Heart right ventricle (tissue), 16 donors: ENCODE measurements around the gene MIGA1. TPM values are rescaled to one million over a fixed set of nuclear protein-coding genes. Genes with fewer than 3 reads are reported as not detected.
"Not testable (repeated sequence)": the region's sequence is repeated elsewhere in the genome, so short reads cannot be mapped to it uniquely, and the experiment has no call there.

Experiments used
- ATAC-seq, 8 donors: fragments of 200-7000 bp; cut with Tn5 transposase; one replicate each; pipeline ENCODE4 v1.9.1; 2020; ENCODE audit warnings: mild to moderate bottlenecking in 8 of 8, moderate library complexity in 8 of 8, moderate number of reproducible peaks in 1 of 8
- DNase-seq, 2 donors: peaks; one replicate each; pipeline ENCODE4 v3.0.0-alpha.2; 2020
- H3K27ac ChIP-seq, 10 donors: fragments of 200-600 bp; sonication (generic) in 2 of 10; one replicate each; pipeline versions ENCODE4 v1.5.0 to v1.8.0; 2020 to 2022; ENCODE audit warnings: mild to moderate bottlenecking in 3 of 10
- H3K27me3 ChIP-seq, 7 donors: fragments of 200-600 bp; one replicate each; pipeline ENCODE4 v1.8.0; 2021 to 2022; ENCODE audit warnings: mild to moderate bottlenecking in 2 of 7
- H3K36me3 ChIP-seq, 9 donors: fragments of 200-600 bp; sonication (generic) in 1 of 9; one replicate each; pipeline versions ENCODE4 v1.5.0 to v1.8.0; 2020 to 2022; ENCODE audit warnings: mild to moderate bottlenecking in 2 of 9
- H3K4me1 ChIP-seq, 9 donors: fragments of 200-600 bp; sonication (generic) in 1 of 9; one replicate each; pipeline versions ENCODE4 v1.5.0 to v1.8.0; 2020 to 2022; ENCODE audit warnings: mild to moderate bottlenecking in 4 of 9
- H3K4me3 ChIP-seq, 10 donors: fragments of 200-600 bp; sonication (generic) in 2 of 10; one replicate each; pipeline versions ENCODE4 v1.5.0 to v1.8.0; 2020 to 2022; ENCODE audit warnings: mild to moderate bottlenecking in 7 of 10, moderate library complexity in 2 of 10
- H3K9me3 ChIP-seq, 11 donors: fragments of 200-600 bp in 10 of 11; sonication (generic) in 2 of 11; one replicate each; pipeline versions ENCODE4 v1.5.0 to v1.8.0; 2013 to 2022; ENCODE audit warnings: mild to moderate bottlenecking in 2 of 11, control low read depth in 1 of 11, moderate library complexity in 1 of 11
- WGBS, 2 donors: extraction: QIAGEN DNeasy Blood & Tissue Kit; methylation state at CpG; one replicate each; pipeline ENCODE4 v1.1.7; 2013; ENCODE audit warnings: inconsistent platforms in 1 of 2; 5-methylcytosine and 5-hydroxymethylcytosine counted together
- intact Hi-C, 10 donors: fragments of 100-400 bp; cut with DNase I; formaldehyde crosslinking; loops; one replicate each; pipeline versions ENCODE4 v1.11.1 to v1.14.2; 2022
- polyA plus RNA-seq, 2 donors: library from polyadenylated mRNA; stranded (reverse); fragments of 200-250 nt; gene quantifications; one replicate each; pipeline ENCODE4 v1.2.3, GENCODE V29; 2013
- total RNA-seq, 10 donors: library from RNA; stranded (reverse); fragmentation: NEBNext Ultra II Directional in 3 of 10; extraction: Animal tissue kit (Norgen Biotek cat#: 25700) in 3 of 10; gene quantifications; one replicate each; pipeline versions ENCODE4 v1.2.1 to v1.2.4, GENCODE V29; 2021 to 2023
- TF ChIP-seq, protein P1 (sequence below), 9 donors: fragments of 200-600 bp; sonication (generic) in 2 of 9; IDR thresholded peaks; one replicate each; pipeline versions ENCODE4 v1.5.0 to v1.8.0; 2021 to 2022; ENCODE audit warnings: antibody characterized with exemption in 9 of 9, mild to moderate bottlenecking in 5 of 9, moderate library complexity in 1 of 9
- donor health status: Arrhythmogenic right ventricular cardiomyopathy.
- donor health status: ischemic (EF 13 %, LVEDD 7.1; RV severe dilation, severe dysfunction).
- donor health status: healthy with polysubstance abuse.
- donor health status: DM: no; HTN: yes; CAD: no.
- donor health status: DM: no; HTN: no; CAD: no.
- donor health status: ischemic (EF 25% LVEDD 6.9; RV normal size, moderate dysfunction).
- donor health status: ischemic (EF 25% LVEDD 5.7; RV mildly dilated, moderate dysfunction).
- donor health status: healthy.
- donor health status: DM: yes; HTN: yes; CAD: no.
- donor health status: Ischemic cardiomyopathy.
- donor health status: ischemic (EF 35%, LVEDD 5.7; RV mildly dilated, moderate dysfunction).
- donor health status: nonischemic (EF 11% LVEDD 7.7; RV severe dilation, severe dysfunction).
- donor health status: DM: yes; HTN: yes; CAD: no.
- donor health status: PGD.
- donor health status: ischemic (EF 29% LVEDD 5.4; RV normal size, mild dysfunction).
- donor health status: nonischemic (EF 23%, LVEDD 6.1; RV moderate dilation, normal function).

Gene MIGA1
- total and polyA plus RNA-seq, 12 donors = 2.4 to 14.8 (median 11.5) TPM

DNA sequence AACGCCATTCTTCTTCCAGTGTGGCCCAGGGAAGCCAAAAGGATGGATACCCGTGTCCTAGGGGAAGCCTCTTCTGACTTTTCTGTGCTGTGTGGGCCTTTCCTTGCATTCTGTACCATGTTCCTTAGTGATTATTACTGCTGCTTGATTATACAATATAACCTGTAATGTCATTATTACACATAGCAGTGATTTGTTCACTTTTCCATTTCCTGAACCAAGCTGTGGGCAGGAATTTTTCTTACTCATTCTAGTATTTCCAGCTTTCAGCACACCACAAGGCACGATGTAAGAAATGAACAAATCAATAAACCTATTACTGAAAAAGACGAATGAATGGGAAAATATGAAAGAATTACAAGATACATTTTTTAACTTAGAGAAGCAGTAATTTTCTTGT is 11.4 kb upstream of the MIGA1 start:
- no peak for DNase-seq
- intact Hi-C loops = no loop called here
- 70 to 96% methylated on average over 4 of the region's 4 CpGs for WGBS, 2 donors
- no peak overlapping the region for H3K27ac ChIP-seq
- TF ChIP-seq, protein P1, sequence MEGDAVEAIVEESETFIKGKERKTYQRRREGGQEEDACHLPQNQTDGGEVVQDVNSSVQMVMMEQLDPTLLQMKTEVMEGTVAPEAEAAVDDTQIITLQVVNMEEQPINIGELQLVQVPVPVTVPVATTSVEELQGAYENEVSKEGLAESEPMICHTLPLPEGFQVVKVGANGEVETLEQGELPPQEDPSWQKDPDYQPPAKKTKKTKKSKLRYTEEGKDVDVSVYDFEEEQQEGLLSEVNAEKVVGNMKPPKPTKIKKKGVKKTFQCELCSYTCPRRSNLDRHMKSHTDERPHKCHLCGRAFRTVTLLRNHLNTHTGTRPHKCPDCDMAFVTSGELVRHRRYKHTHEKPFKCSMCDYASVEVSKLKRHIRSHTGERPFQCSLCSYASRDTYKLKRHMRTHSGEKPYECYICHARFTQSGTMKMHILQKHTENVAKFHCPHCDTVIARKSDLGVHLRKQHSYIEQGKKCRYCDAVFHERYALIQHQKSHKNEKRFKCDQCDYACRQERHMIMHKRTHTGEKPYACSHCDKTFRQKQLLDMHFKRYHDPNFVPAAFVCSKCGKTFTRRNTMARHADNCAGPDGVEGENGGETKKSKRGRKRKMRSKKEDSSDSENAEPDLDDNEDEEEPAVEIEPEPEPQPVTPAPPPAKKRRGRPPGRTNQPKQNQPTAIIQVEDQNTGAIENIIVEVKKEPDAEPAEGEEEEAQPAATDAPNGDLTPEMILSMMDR (IDR thresholded peaks at IDR 0.05) = no peak
- no peaks in the 10 kb centered on the region for H3K36me3 ChIP-seq
- H3K27me3 ChIP-seq = no peaks in the 10 kb centered on the region
- no peaks in the 10 kb centered on the region for H3K4me1 ChIP-seq
- no peak for ATAC-seq
- no peak overlapping the region for H3K4me3 ChIP-seq
- H3K9me3 ChIP-seq = no peaks in the 10 kb centered on the region

DNA sequence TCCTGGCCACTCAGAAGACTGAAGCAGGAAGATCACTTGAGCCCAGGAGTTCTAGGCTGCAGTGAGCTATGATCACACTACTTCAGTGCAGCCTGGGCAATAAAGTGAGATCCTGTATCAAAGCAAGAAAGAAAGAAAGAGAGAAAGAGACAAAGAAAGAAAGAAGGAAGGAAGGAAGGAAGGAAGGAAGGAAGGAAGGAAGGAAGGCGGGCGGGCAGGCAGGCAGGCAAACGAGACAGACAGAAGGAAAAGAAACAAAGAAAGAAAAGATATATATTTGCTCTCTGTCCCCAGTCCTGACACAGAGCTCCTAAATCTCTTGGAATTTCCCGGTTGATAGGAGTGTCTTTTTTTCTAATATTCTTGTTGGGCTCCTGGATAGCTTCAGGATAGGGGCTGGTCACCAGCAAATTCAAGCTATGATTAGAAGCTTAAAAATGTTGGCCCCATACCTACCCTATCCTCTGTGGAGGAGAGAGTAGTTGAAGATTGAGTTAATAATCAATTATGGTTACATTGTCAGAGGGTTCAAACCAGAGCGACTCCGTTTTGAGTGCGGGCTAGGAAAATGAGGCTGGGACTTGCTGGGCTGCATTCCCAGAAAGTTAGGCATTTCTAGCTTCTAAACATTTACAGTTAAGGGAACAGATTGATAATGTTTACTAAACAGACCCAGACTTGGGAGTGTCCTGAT is 3.3 kb upstream of the MIGA1 start:
- peaks cover 0 to 16% (median 14%) of the 10 kb centered on the region in 9 donors for H3K4me1 ChIP-seq
- intact Hi-C loops = no loop called here
- no peak overlapping the region for H3K4me3 ChIP-seq
- ATAC-seq = no peak
- 69 to 70% methylated on average over 7 of the region's 7 CpGs for WGBS, 2 donors
- TF ChIP-seq, protein P1 (IDR thresholded peaks at IDR 0.05) = no peak
- no peaks in the 10 kb centered on the region for H3K36me3 ChIP-seq
- H3K27me3 ChIP-seq = no peaks in the 10 kb centered on the region
- no peaks in the 10 kb centered on the region for H3K9me3 ChIP-seq
- DNase-seq = no peak
- no peak overlapping the region for H3K27ac ChIP-seq

DNA sequence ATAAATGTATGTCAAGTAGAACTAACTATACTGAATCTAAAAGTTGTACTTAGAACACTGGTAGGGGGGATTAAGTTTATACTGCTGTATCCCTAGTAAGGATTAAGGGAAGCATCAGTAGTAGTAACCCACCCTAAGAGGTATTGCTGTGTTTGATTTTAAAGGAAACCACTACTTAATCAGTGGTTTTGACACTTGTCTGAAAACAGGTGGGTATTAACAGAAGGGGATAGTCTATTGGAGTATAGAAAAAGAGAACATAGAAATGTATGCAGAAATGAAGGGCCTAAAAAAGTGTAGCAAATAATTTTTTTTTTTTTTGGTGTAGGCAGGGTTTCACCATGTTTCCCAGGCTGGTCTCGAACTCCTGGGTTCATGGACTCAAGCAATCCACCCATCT is 2.2 kb downstream of the MIGA1 start:
- Histone ChIP-seq H3K27ac (no peak overlapping the region), H3K4me1 (peaks cover 0 to 25% (median 19%) of the 10 kb centered on the region in 9 donors), H3K9me3 (peaks cover 0 to 8% (median 0%) of the 10 kb centered on the region in 11 donors), H3K27me3 (no peaks in the 10 kb centered on the region), H3K4me3 (no peak overlapping the region), H3K36me3 (peaks cover 0 to 37% (median 30%) of the 10 kb centered on the region in 9 donors)
- intact Hi-C loops = loop anchor here in 1 of 10 donors (5.0 kb wide), 1 partner anchor 46 kb away; no protein-coding TSS in a partner anchor
- no peak for ATAC-seq
- no peak for DNase-seq
- TF ChIP-seq, protein P1 (IDR thresholded peaks at IDR 0.05) = no peak
- 87 to 94% methylated on average over 1 of the region's 1 CpG for WGBS, 2 donors

DNA sequence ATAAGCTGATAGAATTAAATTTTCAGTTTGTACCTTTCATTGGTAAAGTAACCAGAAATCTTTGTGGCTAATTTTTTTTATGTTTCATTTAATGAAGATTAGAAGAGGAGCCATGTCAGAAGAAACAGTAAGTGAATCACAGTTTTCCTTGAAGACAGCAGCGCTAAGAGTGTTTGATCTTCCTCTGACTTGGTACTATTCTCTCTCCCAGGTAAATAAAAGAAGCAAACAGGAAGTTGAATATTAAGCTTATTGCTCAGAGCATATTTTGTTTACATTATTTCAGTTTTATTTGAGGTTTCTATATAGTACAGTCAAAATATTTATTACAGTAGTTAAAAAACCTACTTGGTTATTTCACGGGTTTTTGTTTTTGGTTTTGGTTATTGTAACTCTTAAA is 3.7 kb downstream of the MIGA1 start:
- H3K4me3 ChIP-seq = no peak overlapping the region
- H3K27ac ChIP-seq = no peak overlapping the region
- ATAC-seq (no peak), DNase-seq (no peak)
- intact Hi-C loops = loop anchor here in 1 of 10 donors (5.0 kb wide), 1 partner anchor 44 kb away; no protein-coding TSS in a partner anchor
- TF ChIP-seq, protein P1 (IDR thresholded peaks at IDR 0.05) = no peak
- H3K36me3 ChIP-seq = peaks cover 0 to 51% (median 40%) of the 10 kb centered on the region in 9 donors
- no peaks in the 10 kb centered on the region for H3K27me3 ChIP-seq
- WGBS, 2 donors = 96% methylated on average over 2 of the region's 2 CpGs
- peaks cover 0 to 13% (median 0%) of the 10 kb centered on the region in 11 donors for H3K9me3 ChIP-seq
- H3K4me1 ChIP-seq = peaks cover 0 to 25% (median 19%) of the 10 kb centered on the region in 9 donors

DNA sequence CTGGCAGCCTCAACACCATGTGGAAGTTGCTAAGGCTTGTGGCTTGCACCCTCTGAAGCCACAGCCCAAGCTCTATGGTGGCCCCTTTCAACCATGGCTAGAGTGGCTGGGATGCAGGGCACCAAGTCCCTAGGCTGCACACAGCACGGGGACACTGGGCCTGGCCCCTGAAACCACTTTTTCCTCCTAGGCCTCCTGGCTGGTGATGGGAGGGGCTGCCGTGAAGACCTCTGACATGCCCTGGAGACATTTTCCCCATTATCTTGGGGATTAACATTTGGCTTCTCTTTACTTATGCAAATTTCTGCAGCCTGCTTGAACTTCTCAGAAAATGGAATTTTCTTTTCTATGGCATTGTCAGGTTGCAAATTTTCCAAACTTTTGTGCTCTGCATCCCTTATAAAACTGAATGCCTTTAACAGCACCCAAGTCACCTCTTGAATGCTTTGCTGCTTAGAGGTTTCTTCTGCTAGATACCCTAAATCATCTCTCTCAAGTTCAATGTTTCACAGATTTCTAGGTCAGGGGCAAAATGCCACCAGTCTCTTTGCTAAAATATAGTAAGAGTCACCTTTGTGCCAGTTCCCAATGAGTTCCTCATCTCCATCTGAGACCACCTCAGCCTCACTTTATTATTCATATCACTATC is 6.8 kb downstream of the MIGA1 start:
- H3K27me3 ChIP-seq, H3K27ac ChIP-seq, DNase-seq, ATAC-seq, H3K4me3 ChIP-seq, H3K4me1 ChIP-seq: not testable (repeated sequence)
- 70 to 100% methylated on average over 2 of the region's 2 CpGs for WGBS, 2 donors
- Histone ChIP-seq H3K9me3 (peaks cover 0 to 16% (median 0%) of the 10 kb centered on the region in 11 donors), H3K36me3 (peaks cover 0 to 82% (median 52%) of the 10 kb centered on the region in 9 donors)
- intact Hi-C loops = loop anchor here in 1 of 10 donors (5.0 kb wide), 1 partner anchor 49 kb away; no protein-coding TSS in a partner anchor
